H9 (cell line): ENCODE results near the gene TRIL. TPM values are rescaled to one million over a fixed set of nuclear protein-coding genes. Genes with fewer than 3 reads are reported as not detected.

Source experiments
- DNase-seq: peaks from one replicate; pipeline ENCODE4 v3.0.0-alpha.2; 2017
- H2AFZ ChIP-seq: one replicate; pipeline ENCODE4 v1.6.1; 2013; ENCODE audit warnings: mild to moderate bottlenecking, low read length, control low read depth, moderate library complexity
- H2AK5ac ChIP-seq: 2 replicates; pipeline ENCODE4 v1.6.1; 2013; ENCODE audit warnings: low read length, control low read depth, mixed read lengths; ENCODE audit not compliant: insufficient read length
- H2BK120ac ChIP-seq: one replicate; pipeline ENCODE4 v1.6.1; 2013; ENCODE audit warnings: low read depth, mild to moderate bottlenecking, low read length, control low read depth, inconsistent platforms; ENCODE audit not compliant: poor library complexity, severe bottlenecking
- H2BK12ac ChIP-seq: 2 replicates; pipeline ENCODE4 v1.6.1; 2013; ENCODE audit warnings: low read length, control low read depth, mixed read lengths, low read depth; ENCODE audit not compliant: insufficient read length
- H2BK15ac ChIP-seq: 2 replicates; pipeline ENCODE4 v1.6.1; 2013; ENCODE audit warnings: low read depth, low read length, control low read depth
- H2BK20ac ChIP-seq: one replicate; pipeline ENCODE4 v1.6.1; 2013; ENCODE audit warnings: low read depth, mild to moderate bottlenecking, low read length, control low read depth, inconsistent platforms; ENCODE audit not compliant: poor library complexity, severe bottlenecking
- H2BK5ac ChIP-seq: 2 replicates; pipeline ENCODE4 v1.6.1; 2013; ENCODE audit warnings: low read length, control low read depth, mixed read lengths; ENCODE audit not compliant: insufficient read length
- H3K14ac ChIP-seq: 2 replicates; pipeline ENCODE4 v1.6.1; 2013; ENCODE audit warnings: low read length, control low read depth; ENCODE audit not compliant: insufficient read depth
- H3K18ac ChIP-seq: 2 replicates; pipeline ENCODE4 v1.6.1; 2013; ENCODE audit warnings: low read depth, mild to moderate bottlenecking, mixed read lengths, low read length, control low read depth; ENCODE audit not compliant: insufficient read length
- H3K23ac ChIP-seq: 2 replicates; pipeline ENCODE4 v1.6.1; 2013; ENCODE audit warnings: low read length, control low read depth, mixed read lengths, low read depth; ENCODE audit not compliant: insufficient read length
- H3K23me2 ChIP-seq: 2 replicates; pipeline ENCODE4 v1.6.1; 2013; ENCODE audit warnings: low read depth, mild to moderate bottlenecking, mixed read lengths, low read length, control low read depth; ENCODE audit not compliant: insufficient read length, poor library complexity, severe bottlenecking
- H3K27ac ChIP-seq: 2 replicates; pipeline ENCODE4 v1.5.1; 2013; ENCODE audit warnings: low read length, control low read depth, mixed read lengths, low read depth; ENCODE audit not compliant: insufficient read length
- H3K27me3 ChIP-seq: 2 replicates; pipeline ENCODE4 v1.6.1; 2013; ENCODE audit warnings: low read length, control low read depth, inconsistent platforms; ENCODE audit not compliant: insufficient read depth
- H3K4ac ChIP-seq: 2 replicates; pipeline ENCODE4 v1.6.1; 2013; ENCODE audit warnings: low read depth, mild to moderate bottlenecking, control low read depth, inconsistent platforms, low read length, moderate library complexity
- H3K4me1 ChIP-seq: 2 replicates; pipeline ENCODE4 v1.6.1; 2013; ENCODE audit warnings: low read length, control low read depth, inconsistent platforms; ENCODE audit not compliant: insufficient read depth
- H3K4me2 ChIP-seq: 2 replicates; pipeline ENCODE4 v1.6.1; 2013; ENCODE audit warnings: low read length, control low read depth, mixed read lengths; ENCODE audit not compliant: insufficient read length, insufficient read depth
- H3K56ac ChIP-seq: 2 replicates; pipeline ENCODE4 v1.6.1; 2013; ENCODE audit warnings: low read depth, mild to moderate bottlenecking, mixed read lengths, low read length, control low read depth; ENCODE audit not compliant: insufficient read length
- H3K79me1 ChIP-seq: 2 replicates; pipeline ENCODE4 v1.6.1; 2013; ENCODE audit warnings: low read depth, mild to moderate bottlenecking, moderate library complexity, low read length, control low read depth, inconsistent platforms; ENCODE audit not compliant: insufficient read depth, poor library complexity, severe bottlenecking
- H3K79me2 ChIP-seq: 2 replicates; pipeline ENCODE4 v1.6.1; 2013; ENCODE audit warnings: low read length, control low read depth, inconsistent platforms; ENCODE audit not compliant: insufficient read depth
- H3K9ac ChIP-seq: 2 replicates; pipeline ENCODE4 v1.6.1; 2013; ENCODE audit warnings: low read length, control low read depth, mixed read lengths; ENCODE audit not compliant: insufficient read length; ENCODE audit errors: extremely low read depth
- H3K9me3 ChIP-seq: one replicate; pipeline ENCODE4 v1.6.1; 2013; ENCODE audit warnings: low read depth, low read length, inconsistent platforms; ENCODE audit not compliant: control insufficient read depth
- H3T11ph ChIP-seq: one replicate; pipeline ENCODE4 v1.6.1; 2013; ENCODE audit warnings: mild to moderate bottlenecking, low read length, control low read depth, inconsistent platforms
- H4K20me1 ChIP-seq: one replicate; pipeline ENCODE4 v1.6.1; 2013; ENCODE audit not compliant: control insufficient read depth, insufficient read length, insufficient read depth
- H4K5ac ChIP-seq: 2 replicates; pipeline ENCODE4 v1.6.1; 2013; ENCODE audit warnings: low read depth, mild to moderate bottlenecking, mixed read lengths, low read length, control low read depth; ENCODE audit not compliant: insufficient read length
- H4K8ac ChIP-seq: replicated peaks from 2 replicates; pipeline ENCODE4 v1.6.1; 2013; ENCODE audit warnings: low read length, control low read depth, mixed read lengths, low read depth; ENCODE audit not compliant: insufficient read length
- H4K91ac ChIP-seq: 2 replicates; pipeline ENCODE4 v1.6.1; 2013; ENCODE audit warnings: low read depth, mild to moderate bottlenecking, moderate library complexity, mixed read lengths, low read length, control low read depth; ENCODE audit not compliant: insufficient read length
- H3K27ac Mint-ChIP-seq, 3 experiments: 2 replicates in 2 of 3; 3 replicates in 1 of 3; pipeline ENCODE4 v1.8.0; 2020 to 2021; ENCODE audit warnings: mixed read lengths in 3 of 3, mild to moderate bottlenecking in 1 of 3, moderate library complexity in 1 of 3
- H3K27me3 Mint-ChIP-seq: 2 replicates; pipeline ENCODE4 v1.8.0; 2021; ENCODE audit warnings: low read depth, mild to moderate bottlenecking, moderate library complexity, mixed read lengths
- H3K36me3 Mint-ChIP-seq, 3 experiments: 2 replicates in 2 of 3; 3 replicates in 1 of 3; pipeline ENCODE4 v1.8.0; 2020 to 2021; ENCODE audit warnings: low read depth in 3 of 3, mixed read lengths in 3 of 3; ENCODE audit not compliant: insufficient read depth in 1 of 3
- H3K4me1 Mint-ChIP-seq, 2 experiments: 2 replicates each; pipeline ENCODE4 v1.8.0; 2020; ENCODE audit warnings: mixed read lengths in 2 of 2
- H3K4me3 Mint-ChIP-seq, 2 experiments: 2 replicates in 1 of 2; 3 replicates in 1 of 2; pipeline ENCODE4 v1.8.0; 2020 to 2021; ENCODE audit warnings: mild to moderate bottlenecking in 2 of 2, mixed read lengths in 2 of 2, moderate library complexity in 1 of 2
- H3K9me3 Mint-ChIP-seq, 2 experiments: 2 replicates in 1 of 2; 3 replicates in 1 of 2; pipeline ENCODE4 v1.8.0; 2020; ENCODE audit warnings: mild to moderate bottlenecking in 2 of 2, mixed read lengths in 2 of 2, moderate library complexity in 1 of 2
- WGBS: extraction: QIAGEN DNeasy Blood & Tissue Kit; methylation state at CpG from one replicate; pipeline ENCODE4 v1.1.7; 2013; ENCODE audit warnings: missing lambda C conversion rate, low lambda C conversion rate, mixed read lengths; ENCODE audit not compliant: insufficient read length; ENCODE audit errors: extremely low coverage; 5-methylcytosine and 5-hydroxymethylcytosine counted together
- total RNA-seq: library from RNA; stranded (reverse); gene quantifications from 2 replicates; pipeline ENCODE4 v1.2.1, GENCODE V29; 2021
- TF ChIP-seq, protein P1 (sequence below): fragments of 200-600 bp; sonication (generic); conservative IDR thresholded peaks from 3 replicates; pipeline ENCODE4 v1.8.0; 2021; ENCODE audit warnings: antibody characterized with exemption, mild to moderate bottlenecking

The TRIL gene
- total RNA-seq, 1 experiment from 2014 or later, result 3.1 TPM

DNA sequence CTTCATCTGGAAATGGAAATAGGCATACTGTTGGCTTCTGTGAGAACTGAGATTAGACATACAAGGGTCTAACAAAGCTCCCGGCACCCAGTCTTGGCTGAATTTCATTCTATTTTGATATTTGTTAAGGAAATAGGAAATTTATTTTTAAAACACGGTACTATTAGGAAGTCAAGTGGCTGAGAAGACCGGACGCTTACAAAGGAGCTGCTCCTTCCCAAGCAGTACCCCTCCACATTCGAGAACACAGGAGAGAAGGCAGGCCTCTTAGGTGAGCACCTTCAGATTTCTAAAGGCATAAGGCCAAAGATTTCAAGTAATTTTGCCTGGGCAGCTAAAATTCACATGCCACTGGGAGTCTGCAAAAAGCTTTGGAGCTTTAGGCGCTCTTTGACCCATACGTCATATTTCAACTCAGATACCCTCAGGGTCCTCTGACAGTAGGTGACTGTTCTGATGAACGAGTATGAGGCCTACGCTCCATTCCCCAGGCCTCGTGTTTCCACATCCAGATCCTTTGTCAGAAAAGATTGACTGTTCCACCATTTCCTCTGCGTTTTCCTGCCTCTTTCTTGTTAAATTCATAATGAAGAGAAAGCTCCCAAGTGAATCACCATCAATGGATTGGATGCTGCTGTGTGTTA is 17.3 kb downstream of the TRIL start:
- Mint-ChIP-seq H3K36me3 (no peaks in the 10 kb centered on the region), H3K4me1 (peaks cover 9 to 14% of the 10 kb centered on the region in 2 experiments), H3K4me3 (no peak overlapping the region), H3K27ac (no peak overlapping the region; a peak in 1 of 7 replicates), H3K27me3 (no peaks in the 10 kb centered on the region; the same call in 1 of the 2 replicates), H3K9me3 (peaks cover 0 to 2% of the 10 kb centered on the region in 2 experiments; a peak in 1 of 5 replicates)
- H2BK15ac ChIP-seq, result no peak overlapping the region
- no peak overlapping the region for H2BK12ac ChIP-seq
- H3K23ac ChIP-seq, result no peak overlapping the region
- no peak for DNase-seq
- H4K5ac ChIP-seq, result no peak overlapping the region
- no peak overlapping the region for H3K9ac ChIP-seq
- H3K56ac ChIP-seq, result no peak overlapping the region
- H3K79me2 ChIP-seq, result no peaks in the 10 kb centered on the region
- TF ChIP-seq, protein P1, sequence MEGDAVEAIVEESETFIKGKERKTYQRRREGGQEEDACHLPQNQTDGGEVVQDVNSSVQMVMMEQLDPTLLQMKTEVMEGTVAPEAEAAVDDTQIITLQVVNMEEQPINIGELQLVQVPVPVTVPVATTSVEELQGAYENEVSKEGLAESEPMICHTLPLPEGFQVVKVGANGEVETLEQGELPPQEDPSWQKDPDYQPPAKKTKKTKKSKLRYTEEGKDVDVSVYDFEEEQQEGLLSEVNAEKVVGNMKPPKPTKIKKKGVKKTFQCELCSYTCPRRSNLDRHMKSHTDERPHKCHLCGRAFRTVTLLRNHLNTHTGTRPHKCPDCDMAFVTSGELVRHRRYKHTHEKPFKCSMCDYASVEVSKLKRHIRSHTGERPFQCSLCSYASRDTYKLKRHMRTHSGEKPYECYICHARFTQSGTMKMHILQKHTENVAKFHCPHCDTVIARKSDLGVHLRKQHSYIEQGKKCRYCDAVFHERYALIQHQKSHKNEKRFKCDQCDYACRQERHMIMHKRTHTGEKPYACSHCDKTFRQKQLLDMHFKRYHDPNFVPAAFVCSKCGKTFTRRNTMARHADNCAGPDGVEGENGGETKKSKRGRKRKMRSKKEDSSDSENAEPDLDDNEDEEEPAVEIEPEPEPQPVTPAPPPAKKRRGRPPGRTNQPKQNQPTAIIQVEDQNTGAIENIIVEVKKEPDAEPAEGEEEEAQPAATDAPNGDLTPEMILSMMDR, result no peak
- no peak overlapping the region for H2BK20ac ChIP-seq
- no peak overlapping the region for H3T11ph ChIP-seq
- H3K79me1 ChIP-seq, result no peaks in the 10 kb centered on the region
- no peak overlapping the region for H2BK120ac ChIP-seq
- no peaks in the 10 kb centered on the region for H3K27me3 ChIP-seq
- no peaks in the 10 kb centered on the region for H3K9me3 ChIP-seq
- no peaks in the 10 kb centered on the region for H3K23me2 ChIP-seq
- no peak overlapping the region for H3K18ac ChIP-seq
- no peak overlapping the region for H3K4me2 ChIP-seq
- H3K4me1 ChIP-seq, result no peaks in the 10 kb centered on the region
- H2BK5ac ChIP-seq, result no peak overlapping the region
- no peak overlapping the region for H2AK5ac ChIP-seq
- no peak overlapping the region for H3K27ac ChIP-seq
- H2AFZ ChIP-seq, result no peak overlapping the region
- no peak overlapping the region for H3K14ac ChIP-seq
- H3K4ac ChIP-seq, result no peak overlapping the region
- H4K8ac ChIP-seq, result no peak overlapping the region
- WGBS, result no CpG with 5 or more reads among the region's 11 CpGs
- no peak overlapping the region for H4K91ac ChIP-seq
- no peaks in the 10 kb centered on the region for H4K20me1 ChIP-seq
